DND-41 (cell line): Measurements from ENCODE around the gene METTL6.

Experiments
- ATAC-seq: fragments of 200-7000 bp; cut with Tn5 transposase; 3 replicates; pipeline ENCODE4 v1.9.1; 2021; ENCODE audit warnings: low read depth; ENCODE audit not compliant: insufficient read depth
- DNase-seq: peaks from one replicate; pipeline ENCODE4 v3.0.0-alpha.2; 2020
- H2AFZ ChIP-seq: 2 replicates; pipeline ENCODE4 v1.6.0; 2012; ENCODE audit warnings: low read depth, low read length
- H3K27ac ChIP-seq: 2 replicates; pipeline ENCODE4 v1.5.1; 2012; ENCODE audit warnings: low read length, inconsistent platforms
- H3K27me3 ChIP-seq: fragments of 200-600 bp; sonication (generic); 2 replicates; pipeline ENCODE4 v1.6.0; 2012; ENCODE audit warnings: low read length, mild to moderate bottlenecking, inconsistent platforms; ENCODE audit not compliant: insufficient read depth, poor library complexity
- H3K36me3 ChIP-seq: 2 replicates; pipeline ENCODE4 v1.5.1; 2012; ENCODE audit warnings: low read length, inconsistent platforms; ENCODE audit not compliant: insufficient read depth
- H3K4me1 ChIP-seq: 2 replicates; pipeline ENCODE4 v1.5.1; 2012; ENCODE audit warnings: mild to moderate bottlenecking, low read length; ENCODE audit not compliant: insufficient read depth
- H3K4me2 ChIP-seq: 2 replicates; pipeline ENCODE4 v1.6.0; 2012; ENCODE audit warnings: mild to moderate bottlenecking, moderate library complexity, low read length, inconsistent platforms; ENCODE audit not compliant: insufficient read depth
- H3K4me3 ChIP-seq, 2 experiments: fragments of 200-600 bp in 1 of 2; shearing (Covaris generic) in 1 of 2; 2 replicates each; pipeline ENCODE4 v1.5.1; 2012 to 2016; ENCODE audit warnings: inconsistent platforms in 2 of 2, low read length in 2 of 2, mild to moderate bottlenecking in 2 of 2, low read depth in 1 of 2, moderate library complexity in 1 of 2
- H3K79me2 ChIP-seq: 2 replicates; pipeline ENCODE4 v1.6.0; 2012; ENCODE audit warnings: low read length, inconsistent platforms; ENCODE audit not compliant: insufficient read depth
- H3K9ac ChIP-seq: 2 replicates; pipeline ENCODE4 v1.6.0; 2012; ENCODE audit warnings: low read depth, mild to moderate bottlenecking, inconsistent platforms, low read length, moderate library complexity
- H3K9me3 ChIP-seq: 2 replicates; pipeline ENCODE4 v1.5.1; 2012; ENCODE audit warnings: low read length, moderate library complexity, mild to moderate bottlenecking, inconsistent platforms; ENCODE audit not compliant: insufficient read depth, severe bottlenecking
- H4K20me1 ChIP-seq: 2 replicates; pipeline ENCODE4 v1.6.0; 2012; ENCODE audit warnings: low read length; ENCODE audit not compliant: insufficient read depth
- CTCF ChIP-seq: IDR thresholded peaks from 2 replicates; pipeline ENCODE4 v1.5.1; 2012; ENCODE audit warnings: borderline replicate concordance, low read length, moderate library complexity, mild to moderate bottlenecking; ENCODE audit not compliant: poor library complexity, severe bottlenecking; ENCODE audit errors: extremely low read depth
- EZH2 ChIP-seq: IDR thresholded peaks from 3 replicates; pipeline ENCODE4 v1.6.1; 2012; ENCODE audit warnings: borderline replicate concordance, low read depth, mild to moderate bottlenecking, moderate library complexity, low read length, inconsistent platforms; ENCODE audit not compliant: severe bottlenecking

The METTL6 gene

GRCh38 chr3:15377961-15378791 lies 49.2 kb downstream of the METTL6 start:
- DNase-seq (peak; percentile 94), ATAC-seq (peak; percentile 96)
- no peaks in the 10 kb centered on the region for H3K9me3 ChIP-seq
- no peaks in the 10 kb centered on the region for H3K79me2 ChIP-seq
- H4K20me1 ChIP-seq, result no peaks in the 10 kb centered on the region
- H3K36me3 ChIP-seq, result no peaks in the 10 kb centered on the region
- H3K27ac ChIP-seq, result peak overlapping the region; percentile 41
- H3K4me3 ChIP-seq, result peak overlapping the region in 1 of 2 experiments; percentile 38; a peak in 2 of 4 replicates
- TF ChIP-seq EZH2 (no peak), CTCF (peak; percentile 91)
- peak overlapping the region; percentile 61 for H3K4me2 ChIP-seq
- peaks cover 7% of the 10 kb centered on the region for H3K4me1 ChIP-seq
- no peaks in the 10 kb centered on the region for H3K27me3 ChIP-seq
- no peak overlapping the region for H3K9ac ChIP-seq
- peak overlapping the region; percentile 67 for H2AFZ ChIP-seq

GRCh38 chr3:15375461-15376000 lies 51.8 kb downstream of the METTL6 start:
- Histone ChIP-seq H3K27ac (no peak overlapping the region), H3K4me2 (no peak overlapping the region), H2AFZ (no peak overlapping the region), H3K4me3 (no peak overlapping the region), H3K79me2 (no peaks in the 10 kb centered on the region), H3K9me3 (no peaks in the 10 kb centered on the region), H3K27me3 (no peaks in the 10 kb centered on the region), H3K36me3 (no peaks in the 10 kb centered on the region), H4K20me1 (no peaks in the 10 kb centered on the region), H3K4me1 (peaks cover 7% of the 10 kb centered on the region), H3K9ac (no peak overlapping the region)
- ATAC-seq (no peak), DNase-seq (no peak)
- TF ChIP-seq EZH2 (no peak), CTCF (no peak)

- Histone ChIP-seq H3K79me2 (no peaks in the 10 kb centered on the region), H3K36me3 (no peaks in the 10 kb centered on the region), H3K4me1 (peaks cover 4% of the 10 kb centered on the region), H3K27me3 (no peaks in the 10 kb centered on the region), H2AFZ (no peak overlapping the region), H3K27ac (no peak overlapping the region), H3K9me3 (no peaks in the 10 kb centered on the region), H3K4me2 (no peak overlapping the region), H3K9ac (no peak overlapping the region), H3K4me3 (no peak overlapping the region), H4K20me1 (no peaks in the 10 kb centered on the region)
- no peak for ATAC-seq
- no peak for TF ChIP-seq EZH2
- no peak for TF ChIP-seq CTCF
- DNase-seq, result no peak
Observed at GRCh38 chr3:15372918-15373317, 54.4 kb downstream of the METTL6 start.
